Activated CD8-positive, alpha-beta T cell treated with anti-CD3 and anti-CD28 coated beads, Interleukin-2, amount 10 ng/mL, durations not matched to agents 7 days and 5 days (primary cell): Measurements from ENCODE around the gene NXF2B. TPM values are rescaled to one million over a fixed set of nuclear protein-coding genes. Genes with fewer than 3 reads are reported as not detected.
"Not testable (repeated sequence)": the region's sequence is repeated elsewhere in the genome, so short reads cannot be mapped to it uniquely, and the experiment has no call there.

Experiments used
- ATAC-seq: fragments of 150-1000 bp; cut with Tn5 transposase; one replicate; pipeline ENCODE4 v1.10.0; 2021; ENCODE audit warnings: moderate library complexity
- CTCF ChIA-PET: fragments of 350-600 bp; sonication (Branson Sonifier 250); formaldehyde crosslinking; loops from one replicate; lab custom pipeline; 2021; ENCODE audit warnings: antibody characterized with exemption; lab: Charles Lee
- POLR2A ChIA-PET: fragments of 350-600 bp; sonication (Branson Sonifier 250); formaldehyde crosslinking; loops from one replicate; lab custom pipeline; 2021; ENCODE audit warnings: antibody characterized with exemption; lab: Charles Lee
- DNase-seq: peaks from one replicate; pipeline ENCODE4 v3.0.0-alpha.2; 2020
- H3K27ac Mint-ChIP-seq: one replicate; pipeline ENCODE4 v1.8.0; 2021; ENCODE audit warnings: mild to moderate bottlenecking, mixed read lengths
- H3K27me3 Mint-ChIP-seq: one replicate; pipeline ENCODE4 v1.8.0; 2021; ENCODE audit warnings: low read depth, mixed read lengths
- H3K36me3 Mint-ChIP-seq: one replicate; pipeline ENCODE4 v1.8.0; 2021; ENCODE audit warnings: low read depth, mixed read lengths
- H3K4me1 Mint-ChIP-seq: one replicate; pipeline ENCODE4 v1.8.0; 2021; ENCODE audit warnings: low read depth, mixed read lengths
- H3K4me3 Mint-ChIP-seq: one replicate; pipeline ENCODE4 v1.8.0; 2021; ENCODE audit warnings: mild to moderate bottlenecking, mixed read lengths
- H3K9me3 Mint-ChIP-seq: one replicate; pipeline ENCODE4 v1.8.0; 2022; ENCODE audit warnings: mixed read lengths; ENCODE audit not compliant: insufficient read depth
- total RNA-seq, 2 experiments: library from RNA; stranded (reverse); gene quantifications; one replicate each; pipeline ENCODE4 v1.2.3, GENCODE V29; 2021

Gene NXF2B, protein sequence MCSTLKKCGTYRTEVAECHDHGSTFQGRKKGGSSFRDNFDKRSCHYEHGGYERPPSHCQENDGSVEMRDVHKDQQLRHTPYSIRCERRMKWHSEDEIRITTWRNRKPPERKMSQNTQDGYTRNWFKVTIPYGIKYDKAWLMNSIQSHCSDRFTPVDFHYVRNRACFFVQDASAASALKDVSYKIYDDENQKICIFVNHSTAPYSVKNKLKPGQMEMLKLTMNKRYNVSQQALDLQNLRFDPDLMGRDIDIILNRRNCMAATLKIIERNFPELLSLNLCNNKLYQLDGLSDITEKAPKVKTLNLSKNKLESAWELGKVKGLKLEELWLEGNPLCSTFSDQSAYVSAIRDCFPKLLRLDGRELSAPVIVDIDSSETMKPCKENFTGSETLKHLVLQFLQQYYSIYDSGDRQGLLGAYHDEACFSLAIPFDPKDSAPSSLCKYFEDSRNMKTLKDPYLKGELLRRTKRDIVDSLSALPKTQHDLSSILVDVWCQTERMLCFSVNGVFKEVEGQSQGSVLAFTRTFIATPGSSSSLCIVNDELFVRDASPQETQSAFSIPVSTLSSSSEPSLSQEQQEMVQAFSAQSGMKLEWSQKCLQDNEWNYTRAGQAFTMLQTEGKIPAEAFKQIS
- not detected for total RNA-seq

DNA sequence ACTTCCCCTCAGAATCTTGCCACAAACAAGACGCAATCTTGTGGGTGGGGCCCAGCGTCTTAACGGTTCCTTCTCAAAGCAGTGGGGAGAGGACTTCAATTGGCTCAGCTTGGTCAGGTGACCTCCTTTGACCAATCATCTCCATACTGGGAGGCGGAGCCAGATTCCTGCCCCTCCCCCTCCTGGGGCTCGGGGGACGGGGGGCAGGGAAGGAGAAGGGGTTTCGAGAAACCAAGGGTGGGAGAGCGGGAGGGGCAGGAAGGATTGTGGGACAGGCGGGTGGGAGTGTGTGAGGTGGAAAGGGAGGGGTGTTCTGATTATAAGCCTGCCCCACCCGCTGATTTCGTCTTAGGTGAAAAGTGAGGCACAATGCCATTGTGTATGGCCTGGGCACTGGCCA lies at the start of gene NXF2B:
Gene NXF2B, minus strand, starts transcription at position 101 of the 400 bp plus-strand sequence. CDS start 59,972 bp downstream, outside the sequence.
- POLR2A ChIA-PET, H3K36me3 Mint-ChIP-seq, CTCF ChIA-PET: not testable (repeated sequence)

DNA sequence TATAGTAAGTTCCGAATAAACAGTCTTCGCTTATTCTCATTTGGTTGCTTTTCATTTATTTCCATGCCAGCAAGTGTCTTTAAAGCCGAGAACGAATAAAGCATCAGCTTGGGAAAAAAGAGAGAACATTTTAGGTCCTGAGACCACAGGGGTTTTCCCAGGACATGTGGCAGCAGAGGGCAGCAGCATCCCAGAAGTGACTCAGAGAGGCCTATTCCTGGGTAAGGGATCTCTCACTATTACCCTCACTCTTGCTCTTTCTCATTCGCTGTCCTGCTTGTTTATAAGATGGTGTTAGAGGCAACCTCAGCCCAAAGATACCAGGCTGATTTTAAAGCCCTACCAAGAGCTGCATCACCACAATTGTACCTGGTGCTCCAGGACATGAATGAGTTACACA lies 39.0 kb upstream of the NXF2B start:
- DNase-seq, POLR2A ChIA-PET, H3K9me3 Mint-ChIP-seq, H3K4me3 Mint-ChIP-seq, H3K4me1 Mint-ChIP-seq, CTCF ChIA-PET, ATAC-seq, H3K27me3 Mint-ChIP-seq, H3K27ac Mint-ChIP-seq, H3K36me3 Mint-ChIP-seq: not testable (repeated sequence)

More for the DNA sequence above, at the start of gene NXF2B:
- H3K4me1 Mint-ChIP-seq, ATAC-seq, H3K4me3 Mint-ChIP-seq, DNase-seq, H3K27me3 Mint-ChIP-seq, H3K27ac Mint-ChIP-seq, H3K9me3 Mint-ChIP-seq: not testable (repeated sequence)

DNA sequence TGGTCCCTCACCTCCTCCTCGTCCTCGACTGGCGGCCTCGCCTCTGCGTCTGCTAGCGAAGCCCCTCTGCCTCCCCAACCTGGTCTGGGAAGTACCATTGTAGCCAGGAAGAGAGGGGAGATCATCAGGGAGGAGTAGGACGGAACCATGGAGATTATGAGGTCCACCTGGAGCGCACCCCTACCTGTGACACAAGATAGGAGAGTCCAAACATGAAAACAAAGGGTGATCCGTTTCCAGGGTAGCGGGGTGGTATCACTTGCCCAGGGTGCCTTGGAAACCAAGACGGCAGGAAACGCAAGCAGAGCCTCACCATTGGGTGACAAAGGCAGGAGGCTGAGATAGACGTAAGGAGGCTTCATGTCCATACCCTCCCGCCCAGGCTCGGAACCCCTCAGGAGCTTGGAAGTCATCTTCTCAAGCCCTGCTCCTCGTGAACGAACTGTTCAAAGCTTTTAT lies 32.0 kb upstream of the NXF2B start, which contains the start of gene TCP11X2:
Gene TCP11X2, minus strand, starts transcription at position 51 of the 459 bp plus-strand sequence.
- H3K27me3 Mint-ChIP-seq, H3K9me3 Mint-ChIP-seq, CTCF ChIA-PET, H3K27ac Mint-ChIP-seq, H3K4me3 Mint-ChIP-seq, ATAC-seq, DNase-seq, H3K4me1 Mint-ChIP-seq, POLR2A ChIA-PET, H3K36me3 Mint-ChIP-seq: not testable (repeated sequence)

DNA sequence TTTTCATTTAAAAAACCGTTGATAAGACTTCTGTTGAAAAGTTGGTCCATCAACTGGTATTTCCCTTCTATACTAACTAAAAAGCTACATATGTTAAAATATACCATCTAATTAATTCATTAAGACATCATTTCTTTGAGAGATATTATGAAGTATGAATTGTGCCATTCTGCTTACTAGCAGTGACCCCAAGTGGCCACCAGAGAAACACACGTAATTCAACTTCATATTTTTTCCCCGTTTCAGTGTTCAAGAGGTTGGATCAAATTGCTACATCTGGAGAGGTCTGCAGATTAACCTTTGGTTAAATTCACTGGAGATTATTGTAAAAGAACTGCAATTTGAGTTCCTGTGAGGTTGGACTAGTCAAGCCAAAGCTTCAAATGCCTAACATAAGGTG lies 30.4 kb upstream of the NXF2B start:
- ATAC-seq, H3K36me3 Mint-ChIP-seq, H3K4me1 Mint-ChIP-seq, DNase-seq, H3K27ac Mint-ChIP-seq, H3K27me3 Mint-ChIP-seq, H3K9me3 Mint-ChIP-seq, POLR2A ChIA-PET, H3K4me3 Mint-ChIP-seq, CTCF ChIA-PET: not testable (repeated sequence)

DNA sequence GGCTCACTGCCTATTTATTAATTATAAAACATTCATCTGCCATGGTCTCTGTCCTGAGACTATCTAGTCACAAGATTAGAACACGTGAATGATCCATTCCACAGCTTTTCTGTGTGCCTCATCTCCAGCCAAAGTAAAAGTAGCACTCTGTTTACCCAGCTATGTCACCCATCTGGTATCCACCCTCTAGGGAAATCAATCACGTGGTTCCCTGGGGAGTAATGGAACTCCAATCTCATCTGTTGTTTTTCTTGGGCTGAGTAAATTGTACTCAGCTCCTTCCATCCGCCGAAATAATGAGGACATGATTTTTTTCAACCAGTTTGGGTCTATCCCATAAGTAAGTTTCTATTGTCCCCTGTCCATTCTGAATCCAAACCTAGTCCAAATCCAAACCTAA lies 18.8 kb upstream of the NXF2B start:
- H3K4me3 Mint-ChIP-seq, H3K4me1 Mint-ChIP-seq, ATAC-seq, H3K27me3 Mint-ChIP-seq, H3K36me3 Mint-ChIP-seq, H3K27ac Mint-ChIP-seq, POLR2A ChIA-PET, CTCF ChIA-PET, DNase-seq, H3K9me3 Mint-ChIP-seq: not testable (repeated sequence)

DNA sequence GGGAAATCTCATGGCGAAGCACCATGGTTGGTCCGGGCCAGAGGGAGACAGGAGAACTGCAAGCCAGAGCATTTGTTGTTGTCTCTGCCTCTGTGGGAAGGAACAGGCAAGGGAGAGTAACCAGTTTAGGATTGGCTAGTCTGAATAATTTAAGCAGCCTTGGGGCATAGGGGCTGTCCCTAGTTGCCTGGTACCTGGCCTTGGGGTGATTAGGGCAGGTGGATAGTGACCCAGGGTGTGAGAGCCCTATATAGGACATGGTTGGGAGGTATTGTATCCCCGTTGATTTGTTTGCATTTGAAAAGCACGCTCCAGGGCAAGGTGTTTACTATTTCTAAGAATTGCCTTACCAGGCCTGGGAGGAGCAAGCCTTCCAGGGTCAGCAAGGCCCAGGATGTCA lies 25.3 kb downstream of the NXF2B start:
- H3K27ac Mint-ChIP-seq, POLR2A ChIA-PET, H3K9me3 Mint-ChIP-seq, H3K4me3 Mint-ChIP-seq, DNase-seq, H3K36me3 Mint-ChIP-seq, CTCF ChIA-PET, ATAC-seq, H3K27me3 Mint-ChIP-seq, H3K4me1 Mint-ChIP-seq: not testable (repeated sequence)

DNA sequence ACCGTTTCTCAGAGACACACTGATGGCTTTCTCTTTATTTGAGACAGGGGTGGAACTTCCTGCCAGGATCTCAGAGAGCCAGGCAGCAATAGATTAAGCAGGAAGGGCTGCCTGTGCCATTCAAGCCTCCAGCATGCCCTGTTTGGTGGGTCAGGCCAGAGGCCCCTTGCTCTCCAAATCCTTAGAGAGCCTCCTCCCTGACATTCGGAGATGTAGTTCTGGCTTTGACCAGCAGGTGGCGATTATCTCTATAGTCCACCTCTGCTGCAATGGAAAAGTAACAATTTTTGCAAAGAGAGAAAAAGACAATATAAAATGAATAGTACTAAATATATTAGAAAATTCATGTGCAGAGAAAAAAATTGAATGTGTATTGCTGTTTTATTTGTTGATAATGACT lies 93.9 kb downstream of the NXF2B start:
- DNase-seq, result peak; percentile 62
- Mint-ChIP-seq H3K9me3 (no peaks in the 10 kb centered on the region), H3K4me3 (no peak overlapping the region), H3K36me3 (no peaks in the 10 kb centered on the region), H3K4me1 (no peaks in the 10 kb centered on the region), H3K27me3 (no peaks in the 10 kb centered on the region), H3K27ac (no peak overlapping the region)
- CTCF ChIA-PET, result no interaction called here
- POLR2A ChIA-PET, result no interaction called here
- peak; percentile 27 for ATAC-seq

DNA sequence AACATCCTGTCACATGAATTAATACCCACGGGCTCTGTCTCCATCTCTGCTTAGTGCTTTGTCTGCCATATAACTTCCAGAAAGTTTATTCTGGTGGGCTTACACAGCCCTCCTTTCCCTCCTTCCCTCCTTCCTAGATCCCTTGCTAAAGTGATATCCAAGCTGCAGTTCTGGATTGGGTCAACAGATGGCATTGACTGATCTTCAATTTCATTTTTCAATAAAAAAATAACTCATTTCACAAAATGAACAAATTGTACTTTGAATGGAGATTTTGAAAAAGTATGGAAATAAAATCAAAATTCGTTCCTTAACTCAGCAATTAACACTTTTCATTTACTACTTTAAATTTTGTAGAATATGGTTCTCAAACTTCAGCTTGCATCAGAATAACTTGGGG lies 97.9 kb downstream of the NXF2B start:
- DNase-seq (no peak), ATAC-seq (no peak)
- Mint-ChIP-seq H3K36me3 (no peaks in the 10 kb centered on the region), H3K27ac (no peak overlapping the region), H3K4me1 (no peaks in the 10 kb centered on the region), H3K4me3 (no peak overlapping the region), H3K9me3 (no peaks in the 10 kb centered on the region), H3K27me3 (no peaks in the 10 kb centered on the region)
- POLR2A ChIA-PET, result no interaction called here
- CTCF ChIA-PET, result no interaction called here

DNA sequence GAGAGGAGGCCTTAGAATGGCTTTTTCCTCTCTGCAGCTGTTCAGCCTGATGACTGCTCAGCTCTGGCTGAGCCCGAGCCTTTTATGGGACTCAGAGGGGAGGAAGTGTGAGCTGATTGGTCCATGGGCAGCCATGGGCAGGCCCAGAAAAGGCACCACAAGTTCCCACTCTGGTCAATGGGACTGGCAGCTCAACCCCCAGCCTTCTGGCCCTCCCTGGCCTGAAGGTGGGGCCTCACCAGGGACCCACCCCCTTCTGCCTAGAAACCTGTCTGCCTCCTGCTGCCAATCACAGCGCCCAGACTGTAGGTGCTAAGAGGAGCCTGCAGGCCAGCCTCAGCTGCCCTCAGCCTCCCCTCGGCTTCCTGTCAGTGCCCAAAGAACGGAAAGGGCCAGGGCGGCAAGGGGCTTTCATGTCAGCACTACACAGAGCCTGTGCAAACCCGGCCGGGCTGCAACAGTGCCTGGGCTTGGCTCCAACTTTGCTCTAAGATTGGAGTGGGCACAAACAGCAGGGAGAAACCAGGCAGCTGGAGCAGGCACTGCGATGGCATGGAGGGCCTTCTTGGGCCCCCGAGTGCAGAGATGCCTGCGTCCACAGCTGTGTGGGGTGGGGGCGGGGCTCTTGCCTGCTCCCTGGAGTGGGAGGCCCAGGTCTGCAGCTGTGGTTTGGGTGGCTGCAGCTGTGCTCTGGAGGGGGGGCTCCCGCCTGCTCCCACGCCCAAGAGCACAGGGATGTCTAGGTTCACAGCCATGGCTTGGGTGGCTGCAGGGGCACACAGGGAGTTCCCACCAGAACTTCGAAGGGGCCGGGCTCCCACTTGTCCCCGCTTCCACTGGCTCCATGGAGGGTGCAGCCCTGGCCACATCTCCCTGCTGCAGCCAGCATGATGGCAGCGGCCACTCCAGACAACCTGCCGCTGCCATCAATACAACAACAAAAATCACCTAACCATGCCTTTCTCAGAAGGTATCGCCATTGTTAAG lies 100.2 kb downstream of the NXF2B start:
- DNase-seq (no peak), ATAC-seq (no peak)
- H3K4me3 Mint-ChIP-seq, result no peak overlapping the region
- CTCF ChIA-PET, result no interaction called here
- POLR2A ChIA-PET, result no interaction called here
- no peaks in the 10 kb centered on the region for H3K27me3 Mint-ChIP-seq
- H3K4me1 Mint-ChIP-seq, result no peaks in the 10 kb centered on the region
- no peak overlapping the region for H3K27ac Mint-ChIP-seq
- no peaks in the 10 kb centered on the region for H3K9me3 Mint-ChIP-seq
- H3K36me3 Mint-ChIP-seq, result no peaks in the 10 kb centered on the region

DNA sequence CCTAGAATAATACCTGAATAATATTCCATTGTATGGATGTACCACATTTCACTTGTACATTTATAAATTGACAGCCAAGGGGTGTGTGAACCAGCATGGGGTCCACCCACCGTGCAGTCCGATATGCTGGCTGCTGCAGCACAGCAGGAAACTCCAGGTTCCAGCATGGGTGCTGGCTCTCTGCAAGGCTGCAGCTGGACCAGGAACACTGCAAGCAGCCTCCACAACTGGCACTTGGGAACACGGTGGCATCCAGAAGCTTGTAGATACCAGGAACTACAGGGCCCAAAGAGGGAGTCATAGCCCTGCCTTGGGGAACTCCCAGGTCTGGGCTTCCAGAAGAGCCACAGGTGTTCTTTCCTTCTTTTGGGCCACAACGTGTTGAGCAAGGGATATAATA lies 101.6 kb downstream of the NXF2B start:
- Mint-ChIP-seq H3K9me3 (no peaks in the 10 kb centered on the region), H3K4me3 (no peak overlapping the region), H3K27me3 (no peaks in the 10 kb centered on the region), H3K27ac (no peak overlapping the region), H3K36me3 (no peaks in the 10 kb centered on the region), H3K4me1 (no peaks in the 10 kb centered on the region)
- ATAC-seq (no peak), DNase-seq (no peak)
- ChIA-PET POLR2A (no interaction called here), CTCF (no interaction called here)
